Esophagus (tissue), 2 donors: ENCODE results near the gene FSCN2. TPM values are rescaled to one million over a fixed set of nuclear protein-coding genes. Genes with fewer than 3 reads are reported as not detected.

Experiments
- H3K27ac ChIP-seq, 2 donors: one replicate each; pipeline ENCODE4 v1.5.1; 2013; ENCODE audit warnings: low read depth in 2 of 2, mild to moderate bottlenecking in 2 of 2, inconsistent platforms in 1 of 2, low read length in 1 of 2, moderate library complexity in 1 of 2
- H3K27me3 ChIP-seq, 2 donors: one replicate each; pipeline ENCODE4 v1.6.1; 2013; ENCODE audit warnings: low read length in 2 of 2, control low read depth in 1 of 2, mild to moderate bottlenecking in 1 of 2; ENCODE audit not compliant: insufficient read depth in 2 of 2, control insufficient read depth in 1 of 2
- H3K36me3 ChIP-seq, 2 donors: one replicate each; pipeline ENCODE4 v1.6.1; 2013; ENCODE audit warnings: low read length in 1 of 2; ENCODE audit not compliant: control insufficient read depth in 2 of 2, insufficient read depth in 2 of 2
- H3K4me1 ChIP-seq, 2 donors: one replicate each; pipeline ENCODE4 v1.6.1; 2013; ENCODE audit warnings: low read length in 1 of 2; ENCODE audit not compliant: control insufficient read depth in 2 of 2, insufficient read depth in 2 of 2
- H3K4me3 ChIP-seq, 2 donors: one replicate each; pipeline ENCODE4 v1.5.1; 2013; ENCODE audit warnings: low read length in 2 of 2, mild to moderate bottlenecking in 2 of 2, low read depth in 1 of 2, moderate library complexity in 1 of 2
- H3K9me3 ChIP-seq, 2 donors: one replicate each; pipeline ENCODE4 v1.6.1; 2013; ENCODE audit warnings: mild to moderate bottlenecking in 2 of 2, low read depth in 1 of 2, low read length in 1 of 2, moderate library complexity in 1 of 2; ENCODE audit not compliant: control insufficient read depth in 2 of 2, insufficient read depth in 1 of 2
- WGBS, 2 donors: extraction: QIAGEN DNeasy Blood & Tissue Kit; methylation state at CpG; one replicate each; pipeline ENCODE4 v1.1.7; 2013; 5-methylcytosine and 5-hydroxymethylcytosine counted together
- polyA plus RNA-seq, 2 donors: library from polyadenylated mRNA; stranded (reverse); fragments of 200-250 nt; gene quantifications; one replicate each; pipeline ENCODE4 v1.2.3, GENCODE V29; 2013
- donor health status: healthy with polysubstance abuse.
- donor health status: Bipolar disorder and iron deficiency.

Gene FSCN2
- polyA plus RNA-seq, 2 donors: 0.54 to 2.0 TPM

DNA sequence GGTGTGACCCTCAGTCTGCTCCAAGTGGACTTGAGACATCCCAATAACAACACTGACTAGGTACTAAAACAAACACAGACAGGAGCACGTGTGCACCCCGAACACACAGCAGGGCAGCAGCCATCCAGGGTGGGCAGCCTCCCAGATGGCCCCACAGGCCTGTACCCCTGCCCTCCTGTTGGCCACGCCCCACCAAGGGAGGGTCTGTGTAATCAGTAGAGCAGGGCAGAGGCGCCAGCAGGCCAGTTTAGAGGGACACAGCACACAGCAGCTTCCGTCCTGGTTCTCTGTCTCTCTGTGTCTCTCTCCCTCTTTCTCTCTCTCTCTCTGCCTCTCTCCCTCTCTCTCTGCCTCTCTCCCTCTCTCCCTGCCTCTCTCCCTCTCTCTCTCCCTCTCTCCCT is 37.0 kb upstream of the FSCN2 start:
- Histone ChIP-seq H3K27me3 (no peaks in the 10 kb centered on the region), H3K36me3 (no peaks in the 10 kb centered on the region), H3K9me3 (no peaks in the 10 kb centered on the region), H3K27ac (no peak overlapping the region), H3K4me1 (peaks cover 3 to 7% of the 10 kb centered on the region in 2 donors), H3K4me3 (no peak overlapping the region)
- WGBS, 2 donors: 36 to 40% methylated on average over 4 to 5 of the region's 5 CpGs

DNA sequence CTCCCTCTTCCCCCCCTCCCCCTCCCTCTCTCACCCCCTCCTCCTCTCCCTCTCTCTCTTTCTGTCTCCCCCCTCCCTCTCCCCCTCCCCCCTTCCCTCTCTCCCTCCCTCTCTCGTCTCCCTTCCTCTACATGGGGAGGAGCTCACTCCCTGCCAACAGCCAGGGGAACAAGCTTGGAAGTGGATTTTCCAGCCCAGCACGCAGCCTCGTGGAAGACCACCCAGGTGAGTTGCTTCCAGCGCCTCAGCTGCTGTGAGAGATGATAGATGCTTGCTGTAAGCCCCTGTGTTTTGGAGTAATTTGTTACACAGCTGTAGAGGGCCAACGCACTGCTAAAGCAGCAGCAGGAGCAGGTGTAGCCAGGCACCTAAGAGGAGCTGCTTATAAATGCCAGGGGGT is 36.4 kb upstream of the FSCN2 start:
- no peak overlapping the region for H3K27ac ChIP-seq
- H3K4me1 ChIP-seq: peaks cover 3 to 7% of the 10 kb centered on the region in 2 donors
- 24 to 29% methylated on average over 5 of the region's 5 CpGs for WGBS, 2 donors
- no peak overlapping the region for H3K4me3 ChIP-seq
- no peaks in the 10 kb centered on the region for H3K36me3 ChIP-seq
- no peaks in the 10 kb centered on the region for H3K27me3 ChIP-seq
- H3K9me3 ChIP-seq: no peaks in the 10 kb centered on the region

DNA sequence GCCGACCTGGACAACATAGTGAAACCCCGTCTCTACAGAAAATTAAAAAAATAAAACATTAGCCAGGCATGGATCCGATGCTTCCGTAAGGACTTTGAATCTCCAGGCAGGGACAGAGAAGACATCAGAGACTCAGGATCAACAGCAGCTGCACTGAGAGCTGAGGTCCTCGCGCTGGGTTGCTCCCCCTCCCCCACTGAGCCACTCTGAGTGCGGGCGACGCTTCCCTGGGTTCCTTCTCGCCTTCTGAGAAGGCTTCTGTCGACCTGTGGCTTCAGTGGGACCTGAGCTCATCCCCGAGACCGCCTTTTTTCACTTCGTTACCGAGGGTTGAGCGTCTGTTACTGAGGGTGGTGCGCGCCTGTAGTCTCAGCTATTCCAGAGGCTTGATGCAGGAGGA is 36.0 kb upstream of the FSCN2 start:
- H3K9me3 ChIP-seq: no peaks in the 10 kb centered on the region
- no peaks in the 10 kb centered on the region for H3K36me3 ChIP-seq
- H3K4me1 ChIP-seq: peaks cover 3 to 7% of the 10 kb centered on the region in 2 donors
- no peak overlapping the region for H3K4me3 ChIP-seq
- no peak overlapping the region for H3K27ac ChIP-seq
- WGBS, 2 donors: 67 to 74% methylated on average over 18 of the region's 18 CpGs
- H3K27me3 ChIP-seq: no peaks in the 10 kb centered on the region

DNA sequence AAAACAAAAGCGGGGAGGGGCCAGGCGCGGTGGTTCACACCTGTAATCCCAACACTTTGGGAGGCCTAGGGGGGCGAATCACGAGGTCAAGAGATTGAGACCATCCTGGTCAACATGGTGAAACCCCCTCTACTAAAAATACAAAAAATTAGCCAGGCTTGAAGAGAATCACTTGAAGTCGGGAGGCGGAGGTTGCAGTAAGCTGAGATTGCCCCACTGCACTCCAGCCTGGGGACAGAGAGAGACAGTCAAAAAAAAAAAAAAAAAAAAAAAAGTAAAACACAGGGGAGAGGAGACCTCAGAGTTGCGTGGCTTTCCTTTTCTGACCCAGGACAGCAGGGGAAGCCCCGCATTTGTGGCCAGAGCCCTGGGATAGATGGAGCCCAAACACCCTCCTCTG is 35.5 kb upstream of the FSCN2 start:
- Histone ChIP-seq H3K4me3 (no peak overlapping the region), H3K27me3 (no peaks in the 10 kb centered on the region)
- 86 to 92% methylated on average over 9 of the region's 9 CpGs for WGBS, 2 donors

DNA sequence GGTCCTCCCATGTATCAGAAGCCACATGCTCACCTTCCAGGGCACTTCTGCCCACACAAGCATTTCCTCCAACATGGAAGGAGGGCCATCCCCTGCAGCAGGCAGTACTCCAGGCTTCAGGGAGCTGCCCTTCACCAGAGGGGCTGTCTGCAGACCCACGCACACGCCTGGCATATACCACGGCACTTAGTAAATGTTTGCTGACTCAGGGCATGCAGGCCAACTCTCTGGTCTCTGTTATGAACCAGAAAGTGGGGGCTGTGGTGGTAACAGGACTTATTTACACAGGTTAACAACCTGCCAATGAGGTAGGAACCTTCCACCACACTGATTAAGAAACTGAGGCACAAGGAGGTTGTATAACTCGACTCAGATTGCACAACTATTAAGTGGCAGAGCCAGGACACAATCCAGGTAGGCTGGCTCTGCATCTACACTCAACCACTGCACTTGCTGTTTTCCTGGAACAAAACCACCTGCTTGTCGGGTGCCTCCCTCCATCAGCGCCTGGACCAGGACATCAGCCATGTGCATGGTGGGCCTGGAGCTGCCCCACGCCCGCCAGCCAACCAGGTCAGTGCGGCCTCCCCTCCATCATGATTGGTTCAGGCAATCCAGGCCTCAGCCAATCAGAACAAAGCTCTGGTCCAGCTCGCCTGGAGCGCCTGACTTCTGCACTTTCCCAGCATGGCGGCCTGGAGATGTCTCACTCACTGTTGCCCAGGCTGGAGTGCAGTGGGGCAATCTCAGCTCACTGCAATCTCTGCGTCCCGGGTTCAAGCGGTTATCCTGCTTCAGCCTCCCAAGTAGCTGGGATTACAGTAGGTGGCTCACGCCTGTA is 34.8 kb upstream of the FSCN2 start:
- 86 to 88% methylated on average over 16 of the region's 16 CpGs for WGBS, 2 donors
- Histone ChIP-seq H3K4me3 (no peak overlapping the region), H3K4me1 (peaks cover 0 to 2% of the 10 kb centered on the region in 2 donors), H3K9me3 (no peaks in the 10 kb centered on the region), H3K36me3 (no peaks in the 10 kb centered on the region), H3K27ac (no peak overlapping the region), H3K27me3 (no peaks in the 10 kb centered on the region)

More for the DNA sequence above, 35.5 kb upstream of the FSCN2 start:
- Histone ChIP-seq H3K27ac (no peak overlapping the region), H3K36me3 (no peaks in the 10 kb centered on the region), H3K9me3 (no peaks in the 10 kb centered on the region), H3K4me1 (peaks cover under 1 to 3% of the 10 kb centered on the region in 2 donors)

DNA sequence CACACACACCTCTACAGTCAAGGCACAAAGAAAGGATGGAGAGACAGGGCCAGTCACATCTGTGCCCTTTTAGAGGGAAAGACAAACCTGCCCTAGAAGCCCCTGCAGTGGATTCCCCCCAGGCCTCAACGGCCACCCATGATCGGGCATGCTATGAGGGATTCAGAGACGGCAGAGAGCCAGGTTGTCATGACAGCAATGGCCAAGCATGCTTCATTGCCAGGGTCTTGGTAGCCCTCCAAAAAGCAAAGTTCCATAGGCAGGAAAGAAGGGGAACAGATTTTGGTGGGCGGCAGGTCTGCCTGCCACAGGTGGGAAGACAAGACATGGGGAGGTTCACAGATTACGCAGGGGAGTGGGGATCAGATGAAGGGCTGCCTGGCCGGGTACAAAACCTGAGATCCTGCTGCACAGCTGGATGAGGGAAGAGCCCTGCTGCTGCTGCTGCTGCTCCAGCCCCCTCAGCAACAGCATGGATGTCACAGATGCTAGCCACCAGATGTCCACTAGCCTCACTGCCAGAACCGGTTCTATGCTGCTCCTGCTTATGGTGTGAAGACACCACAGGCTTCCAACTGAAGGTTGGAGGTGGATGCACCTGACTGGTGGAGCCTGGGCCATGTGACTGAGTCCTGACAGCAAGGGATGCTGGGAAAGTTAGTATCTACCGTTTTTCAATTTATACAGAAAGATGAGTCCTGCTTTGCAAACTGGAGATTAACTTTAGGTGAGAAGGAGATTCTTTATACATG is 33.4 kb upstream of the FSCN2 start:
- no peak overlapping the region for H3K27ac ChIP-seq
- H3K36me3 ChIP-seq: no peaks in the 10 kb centered on the region
- H3K4me3 ChIP-seq: no peak overlapping the region
- 37 to 42% methylated on average over 8 of the region's 8 CpGs for WGBS, 2 donors
- H3K27me3 ChIP-seq: no peaks in the 10 kb centered on the region
- no peaks in the 10 kb centered on the region for H3K9me3 ChIP-seq
- no peaks in the 10 kb centered on the region for H3K4me1 ChIP-seq

DNA sequence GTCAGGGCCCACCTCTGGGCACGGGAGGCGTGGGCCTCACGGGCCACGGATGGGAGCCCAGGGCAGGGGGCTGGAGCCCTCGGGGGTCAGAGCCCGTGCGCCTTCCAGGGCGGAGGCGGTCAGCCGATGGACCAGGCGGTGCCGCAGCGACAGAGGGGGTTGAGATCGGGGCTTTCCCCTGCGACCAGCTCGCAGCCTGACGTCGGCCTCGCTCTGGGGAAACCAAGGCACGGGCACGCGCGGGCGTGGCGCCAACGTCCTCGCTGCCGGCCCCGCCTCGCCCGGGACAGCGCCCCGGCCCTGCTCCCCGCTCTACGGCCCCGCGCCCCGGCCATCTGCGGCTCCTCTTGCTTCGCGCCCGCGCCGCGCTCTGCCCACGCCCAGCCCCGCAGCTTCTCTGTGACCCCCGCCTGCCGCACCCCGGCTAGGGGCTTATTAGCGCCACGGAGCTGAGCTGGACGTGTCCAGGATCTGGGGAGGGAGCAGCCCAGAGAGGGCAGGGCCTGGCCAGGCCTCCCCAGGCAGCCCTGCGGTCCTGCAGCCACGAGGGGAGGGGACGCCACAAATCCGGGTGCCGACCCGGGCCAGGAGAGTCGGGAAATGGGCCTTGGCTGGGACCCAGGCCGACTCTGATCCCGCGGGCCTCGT is 29.1 kb upstream of the FSCN2 start:
- Histone ChIP-seq H3K27ac (no peak overlapping the region), H3K9me3 (no peaks in the 10 kb centered on the region), H3K4me3 (no peak overlapping the region), H3K27me3 (no peaks in the 10 kb centered on the region), H3K36me3 (no peaks in the 10 kb centered on the region), H3K4me1 (no peaks in the 10 kb centered on the region)
- 56 to 67% methylated on average over 52 to 64 of the region's 64 CpGs for WGBS, 2 donors

DNA sequence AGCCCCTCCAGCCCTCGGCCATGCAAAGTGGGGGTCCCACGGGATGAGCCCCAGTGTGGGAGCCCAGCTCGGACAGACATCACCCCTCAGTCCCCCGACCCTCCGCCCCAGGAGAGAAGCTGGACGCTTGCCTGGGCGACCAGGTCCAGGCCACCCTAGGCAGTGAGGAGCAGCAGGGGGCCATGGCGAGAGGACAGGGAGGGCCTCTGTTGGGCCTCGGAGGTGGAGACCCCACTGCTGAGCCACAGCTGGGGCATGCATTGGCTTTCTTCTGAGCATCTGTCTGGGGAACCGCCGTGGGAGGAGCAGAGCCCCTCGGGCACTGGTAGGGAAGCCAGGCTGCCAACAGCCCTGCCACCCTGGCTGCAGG is 28.6 kb upstream of the FSCN2 start:
- Histone ChIP-seq H3K4me3 (no peak overlapping the region), H3K27ac (no peak overlapping the region), H3K36me3 (no peaks in the 10 kb centered on the region), H3K27me3 (no peaks in the 10 kb centered on the region), H3K4me1 (no peaks in the 10 kb centered on the region), H3K9me3 (no peaks in the 10 kb centered on the region)
- WGBS, 2 donors: 66 to 73% methylated on average over 12 of the region's 12 CpGs

DNA sequence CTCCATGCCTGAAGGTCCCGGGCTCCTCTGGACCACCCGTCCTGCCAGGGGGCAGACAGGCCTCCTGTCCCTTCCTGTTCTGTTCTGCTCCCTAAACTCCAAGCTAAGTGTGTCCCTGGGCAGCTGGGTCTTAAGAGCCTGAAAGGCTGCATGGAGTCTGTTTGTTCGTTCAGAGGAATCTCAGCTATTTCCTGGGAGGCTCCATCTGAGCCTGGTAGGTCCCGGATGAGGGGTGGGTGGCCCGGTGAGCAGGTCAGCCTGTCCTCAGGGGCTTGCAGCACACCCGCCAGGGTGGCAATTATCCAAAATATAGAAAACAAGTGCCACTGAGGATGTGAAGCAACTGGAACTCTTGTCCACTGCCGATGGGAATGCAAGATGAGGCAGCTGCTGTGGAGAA is 28.1 kb upstream of the FSCN2 start:
- Histone ChIP-seq H3K27me3 (no peaks in the 10 kb centered on the region), H3K4me1 (no peaks in the 10 kb centered on the region), H3K36me3 (no peaks in the 10 kb centered on the region), H3K9me3 (no peaks in the 10 kb centered on the region), H3K4me3 (no peak overlapping the region), H3K27ac (no peak overlapping the region)
- WGBS, 2 donors: 57% methylated on average over 7 of the region's 7 CpGs
